Upper lobe of left lung (tissue), 6 donors: ENCODE data around the gene HEPACAM2. TPM values are rescaled to one million over a fixed set of nuclear protein-coding genes. Genes with fewer than 3 reads are reported as not detected.

Source experiments
- ATAC-seq, 2 donors: fragments of 200-7000 bp; cut with Tn5 transposase; one replicate each; pipeline ENCODE4 v1.9.1; 2022; ENCODE audit warnings: mild to moderate bottlenecking in 2 of 2, moderate library complexity in 2 of 2; ENCODE audit not compliant: low FRiP score in 2 of 2
- DNase-seq, 2 donors: peaks; one replicate each; pipeline ENCODE4 v3.0.0-alpha.2; 2019 to 2020
- H3K27ac ChIP-seq, 4 donors: fragments of 200-600 bp; sonication (generic); one replicate each; pipeline ENCODE4 v1.5.1; 2016 to 2019
- H3K27me3 ChIP-seq, 4 donors: fragments of 200-600 bp; sonication (generic); one replicate each; pipeline ENCODE4 v1.5.1; 2017 to 2019
- H3K36me3 ChIP-seq, 4 donors: fragments of 200-600 bp; sonication (generic); one replicate each; pipeline ENCODE4 v1.5.1; 2016 to 2019
- H3K4me1 ChIP-seq, 4 donors: fragments of 200-600 bp; sonication (generic); one replicate each; pipeline ENCODE4 v1.5.1; 2018 to 2019
- H3K4me3 ChIP-seq, 4 donors: fragments of 200-600 bp; sonication (generic); one replicate each; pipeline ENCODE4 v1.5.1; 2017 to 2019; ENCODE audit warnings: mild to moderate bottlenecking in 2 of 4, moderate library complexity in 1 of 4
- H3K9me3 ChIP-seq, 4 donors: fragments of 200-600 bp; sonication (generic); one replicate each; pipeline ENCODE4 v1.5.1; 2018 to 2019
- EP300 ChIP-seq, 4 donors: sonication (generic); formaldehyde crosslinking; IDR thresholded peaks; one replicate each; pipeline ENCODE4 v1.5.1; 2017; ENCODE audit warnings: antibody characterized with exemption in 4 of 4, control low read depth in 2 of 4
- POLR2A ChIP-seq, 4 donors: fragments of 450-650 bp; IDR thresholded peaks; one replicate each; pipeline ENCODE4 v1.5.1; 2016 to 2017; ENCODE audit warnings: antibody characterized with exemption in 4 of 4, mild to moderate bottlenecking in 2 of 4
- POLR2AphosphoS5 ChIP-seq, 2 donors: sonication (generic); formaldehyde crosslinking; IDR thresholded peaks; one replicate each; pipeline ENCODE4 v1.5.1; 2017; ENCODE audit warnings: antibody characterized with exemption in 2 of 2
- WGBS, 2 donors: methylation state at CpG; one replicate each; pipeline ENCODE4 v1.1.5; 2017 to 2018; 5-methylcytosine and 5-hydroxymethylcytosine counted together
- total RNA-seq, 6 donors: library from RNA; depleted of rRNA in 4 of 6; stranded (reverse); fragments of >200 nt in 4 of 6; gene quantifications; one replicate each; pipeline versions ENCODE4 v1.1.0 to v1.2.1, GENCODE V29; 2016 to 2021
- TF ChIP-seq, protein P1 (sequence below), 6 experiments: fragments of 450-650 bp in 4 of 6; fragments of 200-600 bp in 2 of 6; sonication (generic) in 2 of 6; IDR thresholded peaks; one replicate each; pipeline ENCODE4 v1.5.1; 2016 to 2019; ENCODE audit warnings: antibody characterized with exemption in 6 of 6
- donor health status: DM: no; HTN: no; CAD: no; lungs with moderate emphysema.
- donor health status: DM: no; HTN: yes; CAD: no; lungs with severe emphysema.

Gene HEPACAM2
- total RNA-seq, 6 donors from 2014 or later = 0.30 to 7.3 (median 0.30) TPM; not detected in 2

DNA sequence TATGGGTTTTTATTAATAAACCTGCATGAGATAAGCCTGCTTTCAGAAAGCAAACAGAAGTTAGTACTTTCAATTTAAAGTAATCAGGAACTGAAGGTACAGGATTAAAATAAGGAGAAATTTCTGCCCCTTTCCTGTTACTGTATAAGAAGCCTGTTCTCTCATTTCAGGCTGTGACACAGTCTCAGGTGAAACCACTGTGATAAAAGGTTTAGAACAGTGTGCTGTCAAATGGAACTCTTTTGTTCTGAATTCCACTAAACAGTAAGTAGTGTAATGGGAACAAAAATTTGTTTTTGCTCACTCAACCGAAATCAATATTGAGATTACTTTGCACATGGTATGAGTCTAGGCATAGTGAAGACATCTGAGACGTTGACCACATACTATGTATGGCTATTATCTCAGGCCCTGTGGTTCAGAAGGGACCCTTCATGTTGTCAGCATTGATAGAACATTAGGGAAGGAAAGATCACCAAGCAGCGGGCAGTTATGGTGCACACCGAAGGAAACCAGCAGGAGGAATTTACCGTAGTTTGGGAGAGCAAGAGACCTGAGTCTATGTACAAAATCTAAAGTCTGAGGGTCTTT lies 14.9 kb downstream of the HEPACAM2 start:
- TF ChIP-seq, protein P1, sequence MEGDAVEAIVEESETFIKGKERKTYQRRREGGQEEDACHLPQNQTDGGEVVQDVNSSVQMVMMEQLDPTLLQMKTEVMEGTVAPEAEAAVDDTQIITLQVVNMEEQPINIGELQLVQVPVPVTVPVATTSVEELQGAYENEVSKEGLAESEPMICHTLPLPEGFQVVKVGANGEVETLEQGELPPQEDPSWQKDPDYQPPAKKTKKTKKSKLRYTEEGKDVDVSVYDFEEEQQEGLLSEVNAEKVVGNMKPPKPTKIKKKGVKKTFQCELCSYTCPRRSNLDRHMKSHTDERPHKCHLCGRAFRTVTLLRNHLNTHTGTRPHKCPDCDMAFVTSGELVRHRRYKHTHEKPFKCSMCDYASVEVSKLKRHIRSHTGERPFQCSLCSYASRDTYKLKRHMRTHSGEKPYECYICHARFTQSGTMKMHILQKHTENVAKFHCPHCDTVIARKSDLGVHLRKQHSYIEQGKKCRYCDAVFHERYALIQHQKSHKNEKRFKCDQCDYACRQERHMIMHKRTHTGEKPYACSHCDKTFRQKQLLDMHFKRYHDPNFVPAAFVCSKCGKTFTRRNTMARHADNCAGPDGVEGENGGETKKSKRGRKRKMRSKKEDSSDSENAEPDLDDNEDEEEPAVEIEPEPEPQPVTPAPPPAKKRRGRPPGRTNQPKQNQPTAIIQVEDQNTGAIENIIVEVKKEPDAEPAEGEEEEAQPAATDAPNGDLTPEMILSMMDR (IDR thresholded peaks at IDR 0.05) = no peak
- TF ChIP-seq POLR2AphosphoS5 (IDR thresholded peaks at IDR 0.05) (no peak), POLR2A (IDR thresholded peaks at IDR 0.05) (no peak), EP300 (IDR thresholded peaks at IDR 0.05) (no peak)
- 78 to 82% methylated on average over 5 of the region's 5 CpGs for WGBS, 2 donors
- H3K4me3 ChIP-seq = no peak overlapping the region

DNA sequence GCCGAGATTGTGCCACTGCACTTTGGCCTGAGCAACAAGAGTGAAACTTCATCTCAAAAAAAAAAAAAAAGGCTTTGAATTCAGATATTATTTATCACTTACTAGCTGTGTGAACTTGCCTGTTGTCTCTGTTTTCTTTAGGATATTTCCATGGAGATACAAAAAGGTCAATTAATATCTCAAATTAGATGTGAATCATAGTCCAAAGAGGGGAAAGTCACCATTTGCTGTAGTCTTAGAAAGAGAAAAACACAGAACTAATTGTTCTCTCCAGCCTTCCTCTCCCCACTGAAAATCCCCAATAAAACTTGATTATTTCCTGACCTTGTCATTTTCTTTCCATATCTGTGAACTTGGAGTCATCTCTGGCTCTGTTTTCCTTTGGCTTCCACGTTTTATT lies 21.2 kb downstream of the HEPACAM2 start:
- ATAC-seq (no peak), DNase-seq (no peak)
- Histone ChIP-seq H3K27ac (no peak overlapping the region), H3K4me3 (no peak overlapping the region), H3K4me1 (no peaks in the 10 kb centered on the region), H3K27me3 (no peaks in the 10 kb centered on the region), H3K9me3 (no peaks in the 10 kb centered on the region), H3K36me3 (no peaks in the 10 kb centered on the region)
- TF ChIP-seq POLR2AphosphoS5 (IDR thresholded peaks at IDR 0.05) (no peak), EP300 (IDR thresholded peaks at IDR 0.05) (no peak), POLR2A (IDR thresholded peaks at IDR 0.05) (no peak)
- TF ChIP-seq, protein P1 (IDR thresholded peaks at IDR 0.05) = no peak
- 62 to 66% methylated on average over 2 of the region's 2 CpGs for WGBS, 2 donors

More for the DNA sequence above, 14.9 kb downstream of the HEPACAM2 start:
- no peak for DNase-seq
- no peaks in the 10 kb centered on the region for H3K4me1 ChIP-seq
- H3K9me3 ChIP-seq = no peaks in the 10 kb centered on the region
- no peaks in the 10 kb centered on the region for H3K36me3 ChIP-seq
- ATAC-seq = no peak
- H3K27ac ChIP-seq = no peak overlapping the region
- no peaks in the 10 kb centered on the region for H3K27me3 ChIP-seq

DNA sequence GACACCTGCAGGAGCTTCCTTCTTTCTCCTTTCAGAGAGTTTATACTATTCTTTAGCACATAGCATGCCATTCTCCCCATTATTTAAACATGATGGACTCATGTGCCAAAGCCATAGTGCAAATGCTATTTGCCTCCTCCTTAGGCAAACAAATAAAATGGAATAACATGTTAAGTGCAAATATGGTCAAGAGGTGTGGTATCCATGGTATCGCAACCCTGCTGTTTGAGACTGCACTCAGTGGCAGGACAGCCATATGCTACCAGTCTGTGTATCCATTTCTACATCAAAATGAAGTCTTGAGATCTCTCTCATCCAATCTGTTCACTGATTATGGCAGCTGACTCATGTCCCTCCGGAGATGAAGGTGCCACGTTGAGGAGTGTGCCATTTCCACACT lies 22.8 kb downstream of the HEPACAM2 start:
- Histone ChIP-seq H3K4me3 (no peak overlapping the region), H3K4me1 (no peaks in the 10 kb centered on the region), H3K27me3 (no peaks in the 10 kb centered on the region), H3K9me3 (no peaks in the 10 kb centered on the region), H3K27ac (no peak overlapping the region), H3K36me3 (no peaks in the 10 kb centered on the region)
- TF ChIP-seq, protein P1 (IDR thresholded peaks at IDR 0.05) = no peak
- no peak for TF ChIP-seq EP300 (IDR thresholded peaks at IDR 0.05)
- no peak for TF ChIP-seq POLR2A (IDR thresholded peaks at IDR 0.05)
- TF ChIP-seq POLR2AphosphoS5 (IDR thresholded peaks at IDR 0.05) = no peak
- DNase-seq (no peak), ATAC-seq (peak in 1 of 2 donors; percentile 30)
- 77 to 85% methylated on average over 3 of the region's 3 CpGs for WGBS, 2 donors

DNA sequence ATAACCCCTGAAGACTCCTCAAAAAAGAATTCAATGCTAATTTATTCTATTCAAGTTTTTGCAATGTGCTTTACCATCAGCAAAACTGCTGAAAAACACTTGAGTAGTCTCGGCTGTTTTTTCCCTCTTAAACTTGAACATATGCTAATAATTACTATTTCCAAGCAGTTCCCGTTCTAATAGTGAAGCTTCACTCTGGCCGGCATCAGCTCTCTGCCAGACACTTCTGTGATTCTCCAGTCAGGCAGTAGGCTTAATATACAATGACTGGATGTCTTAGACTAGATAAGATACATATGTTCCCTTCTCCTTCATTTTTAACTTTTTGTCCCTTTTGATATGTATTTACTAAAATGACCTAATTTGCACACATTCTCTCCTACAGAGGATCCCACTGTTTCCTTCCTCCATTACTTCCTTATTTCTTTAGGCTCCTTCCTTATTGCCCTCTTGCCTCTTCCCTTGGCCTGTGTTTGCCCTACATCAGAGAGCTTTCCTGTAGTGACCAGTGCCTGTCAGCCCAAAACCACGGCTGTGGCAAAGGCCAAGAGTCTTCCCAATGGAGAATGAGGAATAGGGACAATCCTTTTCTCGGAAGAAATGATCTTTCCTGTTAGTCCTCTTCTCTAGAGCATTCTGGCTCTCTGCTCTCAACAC lies 23.5 kb downstream of the HEPACAM2 start:
- ATAC-seq = peak in 1 of 2 donors; percentile 58
- Histone ChIP-seq H3K27ac (no peak overlapping the region), H3K9me3 (no peaks in the 10 kb centered on the region), H3K4me3 (no peak overlapping the region), H3K36me3 (no peaks in the 10 kb centered on the region), H3K4me1 (no peaks in the 10 kb centered on the region), H3K27me3 (no peaks in the 10 kb centered on the region)
- DNase-seq = no peak
- TF ChIP-seq, protein P1 (IDR thresholded peaks at IDR 0.05) = no peak
- WGBS, 2 donors = 74 to 77% methylated on average over 5 of the region's 5 CpGs

DNA sequence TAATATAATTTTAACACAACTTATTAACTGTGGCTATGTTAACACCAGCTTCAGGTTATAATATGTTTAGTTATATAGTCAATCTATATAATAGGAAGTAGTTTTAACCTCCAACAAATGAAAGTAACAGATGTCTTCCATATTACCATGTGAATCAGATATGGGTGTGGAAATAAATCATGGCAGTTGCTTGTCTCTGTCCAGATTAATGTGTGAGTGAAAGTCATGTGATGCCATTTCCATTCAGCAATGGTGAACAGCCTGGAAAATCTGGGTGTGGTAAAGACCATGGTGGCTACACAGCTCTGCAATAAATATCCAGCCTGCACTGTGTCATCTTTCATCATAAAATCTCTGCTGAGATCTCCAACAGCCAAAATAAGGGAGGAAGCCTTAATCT lies 27.8 kb downstream of the HEPACAM2 start:
- no peak for ATAC-seq
- TF ChIP-seq POLR2A (IDR thresholded peaks at IDR 0.05) (no peak), POLR2AphosphoS5 (IDR thresholded peaks at IDR 0.05) (no peak), EP300 (IDR thresholded peaks at IDR 0.05) (no peak)
- TF ChIP-seq, protein P1 (IDR thresholded peaks at IDR 0.05) = no peak

More for the DNA sequence above, 27.8 kb downstream of the HEPACAM2 start:
- no peaks in the 10 kb centered on the region for H3K36me3 ChIP-seq
- H3K9me3 ChIP-seq = no peaks in the 10 kb centered on the region
- DNase-seq = no peak
- H3K27me3 ChIP-seq = no peaks in the 10 kb centered on the region
- H3K27ac ChIP-seq = no peak overlapping the region
- H3K4me1 ChIP-seq = no peaks in the 10 kb centered on the region
- no peak overlapping the region for H3K4me3 ChIP-seq
